ENCODE data around the gene ZFAND5. TPM values are rescaled to one million over a fixed set of nuclear protein-coding genes. Genes with fewer than 3 reads are reported as not detected.

The ZFAND5 gene
- total RNA-seq, 1 donor from 2014 or later: 162 TPM

- H3K27me3 ChIP-seq (ENCODE audit: control insufficient read depth, insufficient read depth, low read length): no peaks in the 10 kb centered on the region
- DNase-seq (ENCODE audit: low read depth): no peak
- H3K36me3 ChIP-seq (ENCODE audit: control insufficient read depth, insufficient read depth, low read length): no peaks in the 10 kb centered on the region
- no peak overlapping the region for H3K4me3 ChIP-seq (ENCODE audit: low read depth, low read length)
- TF ChIP-seq CTCF (IDR thresholded peaks at IDR 0.05; ENCODE audit: insufficient read depth, low read length, poor library complexity, severe bottlenecking): no peak
Measured at GRCh38 chr9:72332351-72332750, 32.7 kb downstream of the ZFAND5 start.

- Histone ChIP-seq H3K36me3 (ENCODE audit: control insufficient read depth, insufficient read depth, low read length) (no peaks in the 10 kb centered on the region), H3K4me3 (ENCODE audit: low read depth, low read length) (no peak overlapping the region), H3K27me3 (ENCODE audit: control insufficient read depth, insufficient read depth, low read length) (no peaks in the 10 kb centered on the region)
- DNase-seq (ENCODE audit: low read depth): no peak
- no peak for TF ChIP-seq CTCF (IDR thresholded peaks at IDR 0.05; ENCODE audit: insufficient read depth, low read length, poor library complexity, severe bottlenecking)
Measured at GRCh38 chr9:72327631-72328030, 37.4 kb downstream of the ZFAND5 start.

- no peaks in the 10 kb centered on the region for H3K27me3 ChIP-seq (ENCODE audit: control insufficient read depth, insufficient read depth, low read length)
- DNase-seq (ENCODE audit: low read depth): no peak
- H3K4me3 ChIP-seq (ENCODE audit: low read depth, low read length): no peak overlapping the region
- no peaks in the 10 kb centered on the region for H3K36me3 ChIP-seq (ENCODE audit: control insufficient read depth, insufficient read depth, low read length)
- TF ChIP-seq CTCF (IDR thresholded peaks at IDR 0.05; ENCODE audit: insufficient read depth, low read length, poor library complexity, severe bottlenecking): no peak
Measured at GRCh38 chr9:72326641-72327040, 38.4 kb downstream of the ZFAND5 start.

GRCh38 chr9:72324974-72325373 is 40.0 kb downstream of the ZFAND5 start:
- H3K36me3 ChIP-seq (ENCODE audit: control insufficient read depth, insufficient read depth, low read length): no peaks in the 10 kb centered on the region
- no peak for TF ChIP-seq CTCF (IDR thresholded peaks at IDR 0.05; ENCODE audit: insufficient read depth, low read length, poor library complexity, severe bottlenecking)
- H3K4me3 ChIP-seq (ENCODE audit: low read depth, low read length): no peak overlapping the region
- H3K27me3 ChIP-seq (ENCODE audit: control insufficient read depth, insufficient read depth, low read length): no peaks in the 10 kb centered on the region
- no peak for DNase-seq (ENCODE audit: low read depth)

GRCh38 chr9:72322678-72323077 is 42.3 kb downstream of the ZFAND5 start:
- DNase-seq (ENCODE audit: low read depth): no peak
- Histone ChIP-seq H3K27me3 (ENCODE audit: control insufficient read depth, insufficient read depth, low read length) (no peaks in the 10 kb centered on the region), H3K4me3 (ENCODE audit: low read depth, low read length) (no peak overlapping the region), H3K36me3 (ENCODE audit: control insufficient read depth, insufficient read depth, low read length) (no peaks in the 10 kb centered on the region)
- no peak for TF ChIP-seq CTCF (IDR thresholded peaks at IDR 0.05; ENCODE audit: insufficient read depth, low read length, poor library complexity, severe bottlenecking)

- no peak for DNase-seq (ENCODE audit: low read depth)
- Histone ChIP-seq H3K36me3 (ENCODE audit: control insufficient read depth, insufficient read depth, low read length) (no peaks in the 10 kb centered on the region), H3K27me3 (ENCODE audit: control insufficient read depth, insufficient read depth, low read length) (no peaks in the 10 kb centered on the region), H3K4me3 (ENCODE audit: low read depth, low read length) (no peak overlapping the region)
- no peak for TF ChIP-seq CTCF (IDR thresholded peaks at IDR 0.05; ENCODE audit: insufficient read depth, low read length, poor library complexity, severe bottlenecking)
Measured at GRCh38 chr9:72322259-72322658, 42.7 kb downstream of the ZFAND5 start.

All from kidney epithelial cell (primary cell).